ENCODE measurements around the gene SMC6.
A peak's percentile ranks its signal among the peaks of the same experiment; 100 is the strongest.

Gene SMC6

GRCh38 chr2:17719562-17720371, 33.8 kb downstream of the SMC6 start:
- no peak for DNase-seq
- intact Hi-C loops (cut with DNase I), result no loop called here

GRCh38 chr2:17718689-17719088, 34.9 kb downstream of the SMC6 start:
- DNase-seq, result no peak
- intact Hi-C loops (cut with DNase I), result no loop called here

- intact Hi-C loops (cut with DNase I), result no loop called here
- DNase-seq, result no peak
These were observed 35.9 kb downstream of the SMC6 start for GRCh38 chr2:17717666-17718065.

GRCh38 chr2:17713291-17713690, 40.3 kb downstream of the SMC6 start:
- DNase-seq, result peak in 28 of 42 donors; percentile 1 to 66 (median 32)

GRCh38 chr2:17710547-17711248, 42.9 kb downstream of the SMC6 start:
- DNase-seq, result no peak
- intact Hi-C loops (cut with DNase I), result no loop called here

More at GRCh38 chr2:17713291-17713690, 40.3 kb downstream of the SMC6 start:
- intact Hi-C loops (cut with DNase I), result no loop called here

- DNase-seq, result no peak
- intact Hi-C loops (cut with DNase I), result no loop called here
These were observed 43.7 kb downstream of the SMC6 start for GRCh38 chr2:17709897-17710296.

GRCh38 chr2:17708501-17708900, 45.1 kb downstream of the SMC6 start:
- intact Hi-C loops (cut with DNase I), result no loop called here
- DNase-seq, result no peak

- intact Hi-C loops (cut with DNase I), result no loop called here
- no peak for DNase-seq
These were observed 46.8 kb downstream of the SMC6 start for GRCh38 chr2:17706845-17707244.

- intact Hi-C loops (cut with DNase I), result no loop called here
- DNase-seq, result no peak
These were observed 62.8 kb downstream of the SMC6 start for GRCh38 chr2:17690776-17691175.

- DNase-seq, result no peak
- intact Hi-C loops (cut with DNase I), result no loop called here
These were observed 64.6 kb downstream of the SMC6 start for GRCh38 chr2:17689010-17689409.

GRCh38 chr2:17688600-17688999, 65.0 kb downstream of the SMC6 start:
- DNase-seq, result no peak
- intact Hi-C loops (cut with DNase I), result no loop called here

- intact Hi-C loops (cut with DNase I), result no loop called here
- DNase-seq, result no peak
These were observed 69.6 kb downstream of the SMC6 start for GRCh38 chr2:17683981-17684380.

GRCh38 chr2:17682098-17682857, 71.3 kb downstream of the SMC6 start:
- intact Hi-C loops (cut with DNase I), result no loop called here
- no peak for DNase-seq

- DNase-seq, result no peak
- intact Hi-C loops (cut with DNase I), result no loop called here
These were observed 73.5 kb downstream of the SMC6 start for GRCh38 chr2:17680119-17680518.

GRCh38 chr2:17674817-17675216, 78.8 kb downstream of the SMC6 start:
- intact Hi-C loops (cut with DNase I), result no loop called here
- DNase-seq, result no peak

GRCh38 chr2:17672583-17673317, 80.9 kb downstream of the SMC6 start:
- no peak for DNase-seq
- intact Hi-C loops (cut with DNase I), result no loop called here

- no peak for DNase-seq
- intact Hi-C loops (cut with DNase I), result no loop called here
These were observed 85.7 kb downstream of the SMC6 start for GRCh38 chr2:17667898-17668297.

GRCh38 chr2:17664534-17664933, 89.1 kb downstream of the SMC6 start:
- DNase-seq, result no peak
- intact Hi-C loops (cut with DNase I), result no loop called here

GRCh38 chr2:17662723-17663122, 90.9 kb downstream of the SMC6 start:
- no peak for DNase-seq
- intact Hi-C loops (cut with DNase I), result no loop called here

Measured in head of caudate nucleus (tissue), 42 donors.